Gastrocnemius medialis (tissue), 4 donors: ENCODE data around the gene PROS1. TPM values are rescaled to one million over a fixed set of nuclear protein-coding genes. Genes with fewer than 3 reads are reported as not detected.

Experiments used
- ATAC-seq, 2 donors: fragments of 150-250 bp; one replicate each; pipeline ENCODE4 v1.9.1; 2016
- DNase-seq, 2 donors: peaks; one replicate each; pipeline ENCODE4 v3.0.0-alpha.2; 2019
- H3K27ac ChIP-seq, 4 donors: fragments of 200-600 bp; sonication (generic); 1 replicate in 1 of 4; 2 replicates in 3 of 4; pipeline ENCODE4 v1.5.1; 2016 to 2018; ENCODE audit warnings: mild to moderate bottlenecking in 2 of 4, moderate library complexity in 1 of 4
- H3K27me3 ChIP-seq, 3 donors: fragments of 200-600 bp; sonication (generic) in 2 of 3; 1 replicate in 1 of 3; 2 replicates in 2 of 3; pipeline versions ENCODE4 v1.5.1 to v1.6.0; 2016 to 2019; ENCODE audit warnings: mild to moderate bottlenecking in 1 of 3, moderate library complexity in 1 of 3
- H3K36me3 ChIP-seq, 2 donors: fragments of 200-600 bp; sonication (generic) in 1 of 2; one replicate each; pipeline ENCODE4 v1.5.1; 2017 to 2018
- H3K4me1 ChIP-seq, 2 donors: fragments of 200-600 bp; sonication (generic) in 1 of 2; one replicate each; pipeline ENCODE4 v1.5.1; 2016 to 2017; ENCODE audit warnings: mild to moderate bottlenecking in 2 of 2
- H3K4me3 ChIP-seq, 4 donors: fragments of 200-600 bp; sonication (generic) in 3 of 4; 1 replicate in 1 of 4; 2 replicates in 3 of 4; pipeline ENCODE4 v1.5.1; 2016 to 2019; ENCODE audit warnings: mild to moderate bottlenecking in 2 of 4
- H3K9me3 ChIP-seq, 3 donors: fragments of 200-600 bp; sonication (generic) in 2 of 3; 1 replicate in 1 of 3; 2 replicates in 2 of 3; pipeline ENCODE4 v1.5.1; 2016 to 2019
- CTCF ChIP-seq, 5 experiments: fragments of 450-650 bp in 3 of 5; fragments of 200-600 bp in 2 of 5; sonication (generic) in 2 of 5; IDR thresholded peaks in 4 of 5; conservative IDR thresholded peaks in 1 of 5; 1 replicate in 4 of 5; 2 replicates in 1 of 5; pipeline ENCODE4 v1.5.1; 2016 to 2019; ENCODE audit warnings: antibody characterized with exemption in 5 of 5, mild to moderate bottlenecking in 3 of 5, moderate library complexity in 3 of 5
- POLR2A ChIP-seq, 2 donors: fragments of 450-650 bp; IDR thresholded peaks; one replicate each; pipeline ENCODE4 v1.6.1; 2017; ENCODE audit warnings: antibody characterized with exemption in 2 of 2, mild to moderate bottlenecking in 2 of 2, moderate library complexity in 2 of 2
- in situ Hi-C, 4 donors: fragments of 200-750 bp; cut with MboI; loops; one replicate each; pipeline versions ENCODE4 v1.15.0 to v1.8.0; 2017; ENCODE audit warnings: low sequenced_read_pairs in 4 of 4
- intact Hi-C: fragments of 100-400 bp; cut with DNase I; formaldehyde crosslinking; loops from one replicate; pipeline ENCODE4 v1.15.1; 2023; ENCODE audit warnings: low total_unique reads
- total RNA-seq, 4 donors: library from RNA; depleted of rRNA; stranded (reverse); fragments of >200 nt; gene quantifications; one replicate each; pipeline versions ENCODE4 v1.1.0 to v1.2.3, GENCODE V29; 2016

The PROS1 gene
- total RNA-seq, 4 donors from 2014 or later, result 5.0 to 8.3 (median 7.6) TPM

DNA sequence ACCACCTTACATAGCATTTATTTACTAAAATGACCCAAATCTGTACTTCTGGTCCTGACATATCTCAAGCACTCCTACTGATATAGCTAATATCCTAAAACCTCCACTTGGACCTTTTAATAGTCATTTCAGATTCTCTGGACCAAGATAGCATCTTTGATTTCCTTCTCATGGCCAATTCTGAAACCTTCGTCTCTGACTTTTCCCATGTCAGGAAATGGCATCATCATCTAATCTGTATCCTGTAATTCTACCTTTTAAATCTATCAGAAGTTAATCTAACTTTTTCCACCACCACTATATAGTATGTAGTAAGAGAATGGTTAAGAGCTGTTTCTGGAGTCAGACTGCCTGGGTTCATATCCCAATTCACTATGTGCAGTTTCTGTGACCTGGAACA, 38.5 kb upstream of the PROS1 start:
- DNase-seq (no peak), ATAC-seq (no peak)
- Histone ChIP-seq H3K27ac (no peak overlapping the region), H3K27me3 (no peaks in the 10 kb centered on the region), H3K36me3 (no peaks in the 10 kb centered on the region), H3K9me3 (no peaks in the 10 kb centered on the region), H3K4me1 (no peaks in the 10 kb centered on the region), H3K4me3 (no peak overlapping the region)
- intact Hi-C loops (no loop called here), in situ Hi-C loops (loop anchor here in 1 of 4 donors (10.0 kb wide), 1 partner anchor 63 kb away; no protein-coding TSS in a partner anchor)
- TF ChIP-seq CTCF (IDR thresholded peaks at IDR 0.05 in 4 of 5, conservative IDR thresholded peaks at IDR 0.05 in 1 of 5), result no peak
- no peak for TF ChIP-seq POLR2A (IDR thresholded peaks at IDR 0.05)

DNA sequence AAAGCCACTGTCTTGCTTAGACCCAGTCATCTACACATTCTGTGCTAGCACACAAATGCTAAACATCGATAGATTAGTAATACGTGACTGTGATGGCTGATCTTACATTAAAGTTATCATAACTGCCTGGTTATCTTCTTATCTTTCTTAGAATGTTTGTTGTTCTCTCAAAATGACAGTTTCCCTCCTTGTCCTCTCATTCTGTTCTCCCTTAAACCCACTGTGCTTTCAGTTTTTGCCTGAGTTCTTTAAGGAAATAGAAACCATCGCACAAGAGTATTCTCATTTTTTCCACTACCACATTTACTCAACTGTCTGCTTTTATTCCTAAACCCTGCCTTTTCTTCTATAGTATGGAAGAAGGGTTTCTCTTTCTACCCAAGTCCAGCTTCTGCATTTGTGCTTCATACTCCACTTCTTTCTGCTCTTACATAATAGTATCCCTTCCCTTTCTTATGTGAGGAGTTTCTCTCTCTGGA, 37.6 kb upstream of the PROS1 start:
- intact Hi-C loops, result no loop called here
- H3K27ac ChIP-seq, result no peak overlapping the region
- in situ Hi-C loops, result loop anchor here in 1 of 4 donors (10.0 kb wide), 1 partner anchor 64 kb away; no protein-coding TSS in a partner anchor

DNA sequence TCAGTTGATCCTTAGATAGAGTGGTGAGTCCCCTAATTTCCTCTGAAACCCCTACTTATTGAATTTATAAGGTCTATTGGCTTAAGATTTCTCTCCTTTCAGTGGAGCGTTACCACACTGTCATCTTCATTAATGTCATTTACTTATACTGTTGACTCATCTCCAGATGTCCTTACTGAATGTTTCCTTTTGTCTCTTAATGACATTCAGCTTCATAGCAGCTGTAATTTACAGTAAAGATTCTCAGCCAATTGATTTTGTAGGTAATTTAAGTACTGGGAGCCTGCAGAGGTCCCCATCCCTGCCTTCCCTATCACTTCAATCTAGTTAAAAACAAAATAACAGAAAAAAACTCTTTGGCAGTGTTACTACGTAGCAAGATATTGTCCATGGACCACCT, 35.9 kb upstream of the PROS1 start:
- DNase-seq (no peak), ATAC-seq (no peak)
- Histone ChIP-seq H3K27me3 (no peaks in the 10 kb centered on the region), H3K4me1 (no peaks in the 10 kb centered on the region), H3K27ac (no peak overlapping the region), H3K36me3 (no peaks in the 10 kb centered on the region), H3K9me3 (no peaks in the 10 kb centered on the region), H3K4me3 (no peak overlapping the region)
- intact Hi-C loops, result no loop called here
- no peak for TF ChIP-seq POLR2A (IDR thresholded peaks at IDR 0.05)
- TF ChIP-seq CTCF (IDR thresholded peaks at IDR 0.05 in 4 of 5, conservative IDR thresholded peaks at IDR 0.05 in 1 of 5), result no peak
- in situ Hi-C loops, result loop anchor here in 3 of 4 donors (10.0 kb wide), 2 partner anchors 55 to 65 kb away; partner anchors contain the start of genes DHFR2 (in 2 of the 3) and NSUN3 (in 2 of the 3)

More for the DNA sequence above, 37.6 kb upstream of the PROS1 start:
- no peak for DNase-seq
- Histone ChIP-seq H3K36me3 (no peaks in the 10 kb centered on the region), H3K4me3 (no peak overlapping the region), H3K9me3 (no peaks in the 10 kb centered on the region), H3K4me1 (no peaks in the 10 kb centered on the region), H3K27me3 (no peaks in the 10 kb centered on the region)
- no peak for ATAC-seq
- TF ChIP-seq CTCF (IDR thresholded peaks at IDR 0.05 in 4 of 5, conservative IDR thresholded peaks at IDR 0.05 in 1 of 5), result no peak
- no peak for TF ChIP-seq POLR2A (IDR thresholded peaks at IDR 0.05)

DNA sequence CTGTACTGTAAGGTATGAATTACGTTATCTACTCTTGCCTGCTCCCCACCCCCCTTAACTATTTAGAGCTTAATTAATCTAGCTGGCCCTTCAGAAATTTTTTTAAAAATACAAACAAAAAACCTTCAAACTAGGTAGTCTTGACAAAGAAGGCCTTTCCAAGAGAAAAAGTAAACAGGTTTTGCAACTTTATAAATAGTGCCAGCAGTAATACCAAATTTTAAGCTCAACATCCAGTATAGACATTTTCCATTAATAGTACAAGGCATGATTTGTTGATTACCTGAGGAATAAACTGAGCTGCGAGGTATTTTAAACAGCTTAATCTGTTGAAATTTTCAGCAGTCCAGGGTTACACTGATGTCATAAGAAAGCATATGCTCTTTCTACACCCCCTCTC, 34.6 kb upstream of the PROS1 start:
- ATAC-seq, result no peak
- intact Hi-C loops (no loop called here), in situ Hi-C loops (loop anchor here in 2 of 4 donors (10.0 kb wide), 1 partner anchor 57 kb away; the partner anchor contains the start of genes DHFR2 (in 2 of the 2) and NSUN3 (in 2 of the 2))

More for the DNA sequence above, 34.6 kb upstream of the PROS1 start:
- peaks cover 0 to 4% of the 10 kb centered on the region in 2 donors for H3K4me1 ChIP-seq
- no peaks in the 10 kb centered on the region for H3K27me3 ChIP-seq
- H3K4me3 ChIP-seq, result no peak overlapping the region
- no peak overlapping the region for H3K27ac ChIP-seq
- TF ChIP-seq POLR2A (IDR thresholded peaks at IDR 0.05) (no peak), CTCF (IDR thresholded peaks at IDR 0.05 in 4 of 5, conservative IDR thresholded peaks at IDR 0.05 in 1 of 5) (no peak)
- DNase-seq, result no peak
- H3K9me3 ChIP-seq, result no peaks in the 10 kb centered on the region
- no peaks in the 10 kb centered on the region for H3K36me3 ChIP-seq
